DLD1 (cell line): ENCODE results near the gene KRT86.
"Not testable (repeated sequence)": the region's sequence is repeated elsewhere in the genome, so short reads cannot be mapped to it uniquely, and the experiment has no call there.

ENCODE experiments used
- in situ Hi-C: cut with HindIII; loops from 2 replicates; pipeline ENCODE4 v1.10.0; 2017; ENCODE audit warnings: low sequenced_read_pairs

The KRT86 gene

GRCh38 chr12:52310622-52311284, 36.3 kb downstream of the KRT86 start:
- in situ Hi-C loops: no loop called here

DNA sequence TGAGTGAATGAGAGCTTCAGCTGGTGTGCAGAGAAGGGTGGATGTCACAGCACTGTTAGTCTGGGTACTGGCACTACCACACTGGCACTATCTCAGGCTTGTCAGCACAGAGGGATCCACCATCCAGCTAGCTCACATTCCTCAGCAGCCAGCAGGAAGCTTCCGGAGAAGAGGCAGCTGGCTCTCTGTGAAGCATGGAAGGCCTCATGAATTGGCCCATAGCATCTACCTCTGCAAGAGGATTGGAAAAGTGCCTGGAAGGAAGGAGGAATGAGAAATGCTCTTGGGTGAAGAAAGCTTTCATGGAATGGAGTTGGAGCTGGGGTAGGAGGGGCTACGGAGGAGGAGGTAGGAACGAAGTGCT, 36.8 kb downstream of the KRT86 start:
- in situ Hi-C loops: no loop called here

DNA sequence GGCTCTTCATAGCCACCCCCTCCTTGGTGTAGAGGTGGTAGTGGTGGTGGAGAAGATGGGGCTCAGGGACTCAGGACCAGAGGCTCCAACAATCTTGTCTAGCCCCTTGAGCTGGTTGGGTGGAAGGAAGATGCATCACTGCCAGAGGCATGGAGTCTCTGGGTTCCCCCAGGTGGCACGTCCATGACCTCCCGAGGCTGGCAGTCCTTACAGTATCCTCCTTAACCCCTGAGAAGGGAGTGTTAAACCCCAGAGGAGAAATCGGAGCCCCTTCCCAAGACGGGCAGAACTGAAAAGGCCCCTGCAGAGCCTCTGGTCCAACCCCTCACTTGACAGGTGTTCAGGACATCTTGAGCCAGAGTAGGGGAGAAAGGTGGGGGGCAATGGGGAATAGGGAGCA, 37.6 kb downstream of the KRT86 start:
- in situ Hi-C loops: no loop called here

DNA sequence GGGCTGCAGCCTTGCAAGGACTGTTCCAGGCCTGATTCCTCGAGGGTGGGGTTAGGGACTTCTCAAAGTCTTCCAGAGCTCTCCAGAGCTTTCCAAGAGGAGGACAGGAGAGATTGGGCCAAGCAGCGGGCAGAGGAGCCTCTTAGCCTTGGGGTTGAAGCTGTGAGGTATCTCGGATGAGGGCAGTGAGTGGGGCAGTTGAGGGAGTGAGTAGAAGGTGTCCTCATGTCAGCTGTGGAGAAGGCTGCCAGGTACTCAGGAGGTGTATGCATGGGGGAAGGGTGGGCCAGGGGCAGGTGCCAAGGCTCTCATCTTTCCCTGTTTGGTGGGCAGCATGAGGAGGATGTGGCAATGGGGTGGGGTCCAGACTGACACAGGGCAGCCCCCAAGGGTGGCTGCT, 39.0 kb downstream of the KRT86 start:
- in situ Hi-C loops: no loop called here

DNA sequence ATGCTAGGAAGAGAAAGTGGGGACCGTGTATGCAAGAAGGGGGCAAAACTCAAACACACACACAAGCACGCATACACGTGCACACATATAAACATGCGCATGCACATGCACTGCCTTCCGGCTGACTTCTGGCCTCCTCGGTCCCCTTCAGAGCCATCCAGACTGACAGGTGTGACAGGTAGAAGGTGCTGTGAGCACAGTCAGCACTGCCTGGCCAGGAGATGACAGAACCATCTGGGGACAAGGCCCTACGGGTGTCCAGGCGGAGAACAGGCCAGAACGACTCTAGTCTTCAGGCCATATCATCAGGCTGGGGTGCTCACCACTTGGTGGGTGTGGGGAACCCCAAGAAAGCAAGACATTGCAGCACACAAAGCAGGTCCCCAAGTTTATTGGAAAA, 39.5 kb downstream of the KRT86 start:
- in situ Hi-C loops: no loop called here

DNA sequence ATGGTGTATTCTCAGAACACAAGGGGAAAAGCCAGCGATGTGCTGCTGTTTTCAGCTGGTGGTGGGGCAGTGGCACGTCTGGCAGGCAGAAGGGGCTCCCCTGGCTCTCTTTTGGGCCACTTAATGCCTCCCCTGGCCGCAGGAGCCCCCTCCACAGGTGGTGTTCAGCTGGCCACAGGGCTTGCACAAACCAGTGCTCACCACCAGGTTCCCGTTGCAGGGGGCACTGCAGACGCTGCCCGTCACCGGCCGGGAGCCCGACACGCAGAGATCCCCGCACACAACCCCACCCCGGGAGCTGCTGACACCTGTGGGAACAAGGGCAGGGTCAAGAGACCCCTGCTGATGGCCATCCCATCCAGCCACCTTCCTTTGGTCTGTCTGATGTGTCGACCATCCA, 40.1 kb downstream of the KRT86 start:
- in situ Hi-C loops: no loop called here

DNA sequence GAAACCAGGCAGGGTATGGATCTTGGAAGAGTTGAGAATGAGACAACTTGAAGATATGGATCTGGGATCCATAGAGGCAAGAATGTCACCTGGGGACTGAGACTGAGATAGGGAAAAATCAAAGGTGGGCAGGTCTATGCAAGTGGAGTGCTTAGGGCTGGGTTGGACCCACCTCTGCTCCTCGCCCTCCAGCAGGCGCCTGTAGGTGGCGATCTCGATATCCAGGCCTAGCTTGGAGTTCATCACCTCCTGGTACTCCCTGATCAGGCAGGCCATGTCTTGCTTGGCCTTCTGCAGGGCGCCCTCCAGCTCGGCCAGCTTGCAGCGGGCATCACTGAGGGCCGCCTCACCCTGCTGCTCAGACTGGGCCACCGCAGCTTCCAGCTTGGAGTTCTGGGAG, 41.3 kb downstream of the KRT86 start:
- in situ Hi-C loops: not testable (repeated sequence)

- in situ Hi-C loops: no loop called here
Measured at GRCh38 chr12:52316290-52316689, 41.8 kb downstream of the KRT86 start.

GRCh38 chr12:52316701-52317100, 42.3 kb downstream of the KRT86 start:
- in situ Hi-C loops: no loop called here

- in situ Hi-C loops: no loop called here
Measured at GRCh38 chr12:52317468-52318052, 43.1 kb downstream of the KRT86 start.

- in situ Hi-C loops: no loop called here
Measured at GRCh38 chr12:52318241-52318990, 44.0 kb downstream of the KRT86 start.

GRCh38 chr12:52319097-52319496, 44.7 kb downstream of the KRT86 start:
- in situ Hi-C loops: no loop called here

DNA sequence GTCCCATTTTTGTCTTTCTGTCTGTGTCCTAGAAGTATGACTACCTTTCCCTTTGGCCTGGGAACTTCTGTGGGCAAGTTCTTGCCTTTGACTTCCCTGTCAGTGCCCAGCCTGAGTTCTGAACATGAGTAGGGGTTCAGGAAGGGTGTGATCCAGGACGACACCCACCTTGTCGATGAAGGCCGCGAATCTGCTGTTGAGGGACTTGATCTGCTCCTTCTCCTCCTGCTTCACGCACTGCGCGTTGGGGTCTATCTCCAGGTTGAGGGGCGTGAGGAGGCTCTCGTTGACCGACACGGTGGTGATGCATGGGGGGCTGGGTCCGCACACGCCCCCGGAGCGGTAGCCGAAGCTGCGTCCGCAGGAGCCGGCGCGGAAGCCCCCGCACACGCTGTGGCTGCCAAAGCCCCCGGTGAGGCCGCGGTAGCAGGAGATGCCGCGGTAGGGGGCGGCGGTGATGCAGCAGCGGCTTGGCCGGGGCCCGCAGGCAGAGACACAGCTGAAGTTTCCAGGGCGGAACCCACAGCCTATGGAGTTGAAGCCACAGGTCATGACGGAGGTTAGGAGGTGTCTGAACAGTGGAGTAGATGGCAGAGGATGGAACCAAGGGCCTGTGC, 46.4 kb downstream of the KRT86 start, which contains the start of gene KRT83:
Gene KRT83, minus strand, starts transcription at position 615 of the 617 bp plus-strand sequence. Its CDS starts 63 bp downstream, at position 552.
- in situ Hi-C loops: no loop called here

DNA sequence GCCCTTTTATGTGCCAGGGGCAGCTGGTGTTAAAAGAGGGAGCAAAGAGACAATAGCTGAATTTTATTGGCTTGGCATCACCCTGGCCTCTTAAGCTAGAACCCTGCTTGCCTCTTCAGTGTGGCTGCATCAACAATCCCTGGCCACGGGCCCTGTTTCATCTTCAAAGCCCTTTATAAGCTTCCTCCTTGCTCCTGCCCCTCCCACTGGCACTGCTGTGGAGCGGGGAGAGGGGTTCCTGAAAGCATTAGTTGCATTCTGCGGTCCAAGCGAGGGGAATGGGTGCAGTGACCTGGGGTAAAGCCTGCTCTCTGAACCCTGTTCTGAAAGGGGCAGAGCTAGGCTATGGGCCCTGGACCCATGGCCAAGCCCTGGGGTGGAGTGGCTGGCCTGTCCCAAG, 47.0 kb downstream of the KRT86 start:
- in situ Hi-C loops: no loop called here

- in situ Hi-C loops: no loop called here
Measured at GRCh38 chr12:52322069-52322468, 47.6 kb downstream of the KRT86 start.

DNA sequence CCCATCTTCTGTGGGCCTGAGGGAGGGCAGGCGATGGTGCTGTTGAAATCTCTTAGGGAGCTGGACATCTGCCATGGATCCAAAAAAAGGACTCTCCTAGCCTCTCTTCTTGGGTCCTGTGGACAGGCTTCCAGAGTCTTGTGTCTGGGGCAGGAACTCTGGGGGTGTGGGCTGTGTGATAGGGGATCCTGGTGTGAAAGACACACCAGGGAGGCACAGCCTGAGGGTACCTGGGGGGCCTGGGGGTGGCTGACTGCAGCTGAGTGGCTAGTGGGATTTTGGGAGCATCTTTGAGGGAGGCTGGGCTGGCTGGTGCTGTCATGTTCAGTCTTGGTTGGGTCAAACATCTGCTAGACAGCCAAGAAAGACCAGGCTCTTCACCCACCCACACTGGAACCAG, 48.6 kb downstream of the KRT86 start:
- in situ Hi-C loops: no loop called here

DNA sequence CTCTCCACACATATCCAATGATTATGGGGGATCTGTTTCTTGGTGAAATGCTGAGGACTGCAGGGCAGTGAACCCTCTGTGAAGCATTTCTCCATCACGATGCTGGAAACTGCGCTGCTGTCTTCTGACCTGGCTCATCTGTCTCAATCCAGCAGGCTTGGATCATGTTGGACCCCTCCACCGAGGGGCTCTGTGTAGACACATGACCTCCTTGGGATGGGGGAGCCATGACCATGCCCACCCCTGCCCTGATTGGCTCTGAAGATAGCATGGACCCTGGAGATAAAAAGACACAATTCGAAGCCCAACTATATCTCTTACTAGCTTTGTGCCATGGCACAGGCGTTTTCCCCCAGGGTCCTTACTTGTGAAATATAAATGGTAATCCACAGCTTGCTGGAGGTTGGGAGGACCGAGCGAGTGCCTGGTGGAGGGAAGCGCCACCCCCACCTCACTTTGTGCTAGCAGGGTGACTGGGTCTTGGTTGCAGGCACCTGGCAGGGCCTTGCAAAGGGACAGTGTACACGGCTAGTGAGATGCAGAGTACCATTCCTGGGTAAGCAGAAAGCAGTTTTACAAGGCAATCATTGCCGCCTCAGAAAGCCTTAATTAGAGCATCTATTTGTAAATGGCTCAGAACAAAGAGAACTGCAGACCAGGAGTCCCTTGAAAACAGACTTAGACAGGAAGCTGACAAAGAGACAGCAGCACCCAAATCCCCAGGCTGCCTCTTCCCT, 49.1 kb downstream of the KRT86 start:
- in situ Hi-C loops: no loop called here

- in situ Hi-C loops: no loop called here
Measured at GRCh38 chr12:52324153-52324444, 49.7 kb downstream of the KRT86 start.

DNA sequence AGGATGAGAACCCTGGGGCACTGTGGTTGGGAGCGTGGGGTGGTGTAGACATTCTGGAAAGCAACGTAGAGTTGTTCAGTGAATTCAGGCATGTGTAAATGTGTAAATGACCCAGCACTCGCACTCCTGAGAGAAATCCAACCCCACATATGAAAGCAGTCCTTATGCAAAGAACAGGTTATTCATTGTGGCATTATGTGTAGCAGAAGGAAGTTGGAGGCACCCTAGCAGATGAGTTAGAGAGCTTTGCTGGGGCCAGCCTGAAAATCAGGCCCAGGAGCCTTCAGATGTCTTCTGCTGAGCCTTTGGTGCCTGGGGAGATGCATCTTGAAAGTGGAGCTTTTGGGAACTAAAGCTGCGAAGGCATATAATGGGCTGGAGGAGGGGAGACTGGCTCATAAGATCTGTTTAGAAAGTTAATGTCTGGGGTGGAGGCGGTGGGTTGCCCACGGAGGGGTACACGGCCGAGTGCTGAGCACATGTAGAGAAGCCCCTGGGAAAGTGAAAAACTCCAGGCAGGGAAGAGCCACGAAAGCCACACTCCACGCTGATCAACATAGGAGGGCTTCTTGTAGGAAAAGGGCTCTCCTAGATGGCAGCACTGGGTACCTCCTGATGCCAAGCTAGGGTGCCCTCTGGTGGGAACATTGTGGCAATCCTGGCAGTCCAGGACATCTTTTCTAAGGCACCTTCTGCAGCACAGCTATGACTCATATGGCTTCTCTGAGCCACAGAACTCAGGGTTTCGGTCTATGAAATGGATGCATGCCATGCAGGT, 52.8 kb downstream of the KRT86 start:
- in situ Hi-C loops: no loop called here

DNA sequence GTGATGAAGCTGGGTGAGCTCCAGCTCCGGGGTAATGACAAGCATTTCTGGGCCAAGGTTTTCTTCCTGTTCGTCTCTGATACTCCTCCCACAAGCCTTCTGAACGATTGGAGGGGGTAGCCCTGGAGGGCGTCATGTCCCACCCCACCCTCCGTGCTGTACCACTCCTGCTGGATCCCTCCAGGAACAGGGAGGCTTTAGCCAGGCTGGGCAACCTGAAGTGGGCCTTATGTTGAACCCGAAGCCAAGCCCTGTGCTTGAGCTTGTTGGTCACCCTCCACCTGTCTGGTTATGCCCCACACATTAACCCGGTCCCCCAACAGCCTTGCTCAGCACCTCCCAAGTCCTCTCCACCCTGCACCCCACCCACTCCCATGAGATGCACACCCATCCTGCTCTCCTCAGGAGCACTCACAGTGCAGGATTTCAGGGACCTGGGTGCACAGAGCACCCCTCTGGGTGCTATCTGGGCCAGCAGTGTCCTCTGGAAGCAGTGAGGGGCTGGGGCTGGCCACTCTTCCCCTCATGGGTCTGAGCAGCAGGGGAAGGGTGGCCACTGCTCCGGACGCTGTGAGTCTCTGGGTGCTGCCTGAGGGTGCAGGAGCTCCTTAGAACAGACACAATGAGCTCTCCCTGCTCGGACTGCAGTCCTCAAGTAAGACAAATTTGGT, 53.5 kb downstream of the KRT86 start:
- in situ Hi-C loops: no loop called here
